OCI-LY7 (cell line): ENCODE data around the gene PTX4. TPM values are rescaled to one million over a fixed set of nuclear protein-coding genes. Genes with fewer than 3 reads are reported as not detected.

Experiments
- BruUV-seq: library from RNA; stranded (reverse); fragments of 400-500 nt; replicated peaks from 2 replicates; lab custom pipeline; 2021; lab: Mats Ljungman, UMichigan
- CTCF ChIA-PET: fragments of 300-600 bp; sonication (Branson Sonifier 250); formaldehyde crosslinking; loops from one replicate; lab custom pipeline; 2022; ENCODE audit warnings: antibody characterized with exemption; ENCODE audit not compliant: unreplicated experiment; lab: Charles Lee
- POLR2A ChIA-PET: fragments of 300-600 bp; sonication (Branson Sonifier 250); formaldehyde crosslinking; loops from one replicate; lab custom pipeline; 2022; ENCODE audit warnings: antibody characterized with exemption; lab: Charles Lee
- DNase-seq: peaks from one replicate; pipeline ENCODE4 v3.0.0-alpha.2; 2015; ENCODE audit warnings: low spot score
- H2AFZ ChIP-seq: fragments of 200-600 bp; sonication (generic), shearing (Covaris generic); 2 replicates; pipeline ENCODE4 v1.6.1; 2014; ENCODE audit warnings: mild to moderate bottlenecking, antibody characterized with exemption, low read length, moderate library complexity
- H3K27ac ChIP-seq: fragments of 200-600 bp; sonication (generic); 2 replicates; pipeline ENCODE4 v1.5.1; 2014; ENCODE audit warnings: mixed run types, low read depth, mild to moderate bottlenecking, moderate library complexity, low read length, inconsistent platforms; ENCODE audit not compliant: poor library complexity, severe bottlenecking
- H3K36me3 ChIP-seq: fragments of 200-600 bp; sonication (generic); 2 replicates; pipeline ENCODE4 v1.6.1; 2014; ENCODE audit warnings: mild to moderate bottlenecking, antibody characterized with exemption, low read length, moderate library complexity, mixed read lengths; ENCODE audit not compliant: insufficient read depth
- H3K4me1 ChIP-seq: fragments of 200-600 bp; sonication (generic); 2 replicates; pipeline ENCODE4 v1.5.1; 2014; ENCODE audit warnings: mild to moderate bottlenecking, low read length; ENCODE audit not compliant: insufficient read depth, poor library complexity, severe bottlenecking
- H3K4me2 ChIP-seq: fragments of 200-600 bp; sonication (generic); 2 replicates; pipeline ENCODE4 v1.6.1; 2014; ENCODE audit warnings: mild to moderate bottlenecking, low read length
- H3K4me3 ChIP-seq: fragments of 200-600 bp; sonication (generic); 2 replicates; pipeline ENCODE4 v1.5.1; 2014; ENCODE audit warnings: mild to moderate bottlenecking, low read depth, low read length; ENCODE audit not compliant: poor library complexity, severe bottlenecking
- H3K79me2 ChIP-seq: fragments of 200-600 bp; sonication (generic); 2 replicates; pipeline ENCODE4 v1.6.1; 2016; ENCODE audit warnings: low read depth, mild to moderate bottlenecking, low read length, moderate library complexity, mixed read lengths; ENCODE audit not compliant: insufficient read depth
- H3K9me2 ChIP-seq: fragments of 200-600 bp; sonication (generic); 2 replicates; pipeline ENCODE4 v1.6.1; 2016; ENCODE audit warnings: mild to moderate bottlenecking, low read length, mixed read lengths; ENCODE audit not compliant: insufficient read depth
- H3K9me3 ChIP-seq: fragments of 200-600 bp; sonication (generic); 2 replicates; pipeline ENCODE4 v1.6.1; 2014; ENCODE audit warnings: mild to moderate bottlenecking, mixed run types, low read length, mixed read lengths
- H4K20me1 ChIP-seq: fragments of 200-600 bp; sonication (generic); 2 replicates; pipeline ENCODE4 v1.6.1; 2014; ENCODE audit warnings: mild to moderate bottlenecking, antibody characterized with exemption, low read length, moderate library complexity, mixed read lengths; ENCODE audit not compliant: insufficient read depth
- CTCF ChIP-seq: fragments of 200-600 bp; sonication (generic); conservative IDR thresholded peaks from 2 replicates; pipeline ENCODE4 v1.5.1; 2014; ENCODE audit warnings: mild to moderate bottlenecking, antibody characterized with exemption, low read length, moderate library complexity, mixed read lengths
- EZH2phosphoT487 ChIP-seq: fragments of 200-600 bp; sonication (generic); IDR thresholded peaks from 2 replicates; pipeline ENCODE4 v1.6.1; 2018; ENCODE audit warnings: low read depth, borderline replicate concordance, mild to moderate bottlenecking, mixed run types, antibody characterized with exemption, low read length, moderate library complexity, mixed read lengths
- intact Hi-C: fragments of 100-400 bp; cut with micrococcal nuclease; formaldehyde crosslinking; loops from one replicate; pipeline ENCODE4 v1.10.0; 2022; ENCODE audit not compliant: unreplicated experiment
- total RNA-seq, 2 experiments: library from RNA; depleted of rRNA in 1 of 2; stranded (reverse); fragments of >200 nt in 1 of 2; shearing (Covaris generic) in 1 of 2; gene quantifications; 2 replicates each; pipeline ENCODE4 v1.2.3, GENCODE V29; 2014 to 2022

Gene PTX4
- total RNA-seq, 2 experiments from 2014 or later = not detected

GRCh38 chr16:1520461-1520860, 31.7 kb upstream of the PTX4 start:
- ChIA-PET CTCF (no interaction called here), POLR2A (no interaction called here)
- H3K9me2 ChIP-seq = no peaks in the 10 kb centered on the region
- no TSS peak for BruUV-seq
- H3K4me2 ChIP-seq = no peak overlapping the region
- no peak overlapping the region for H3K4me3 ChIP-seq
- no peaks in the 10 kb centered on the region for H3K9me3 ChIP-seq
- no peak for DNase-seq
- intact Hi-C loops = no loop called here
- TF ChIP-seq EZH2phosphoT487 (no peak), CTCF (no peak)
- H3K36me3 ChIP-seq = no peaks in the 10 kb centered on the region
- H3K4me1 ChIP-seq = no peaks in the 10 kb centered on the region
- no peak overlapping the region for H2AFZ ChIP-seq
- no peak overlapping the region for H3K27ac ChIP-seq
- H4K20me1 ChIP-seq = no peaks in the 10 kb centered on the region
- H3K79me2 ChIP-seq = no peaks in the 10 kb centered on the region

GRCh38 chr16:1519831-1520230, 31.1 kb upstream of the PTX4 start:
- no peaks in the 10 kb centered on the region for H3K9me3 ChIP-seq
- ChIA-PET POLR2A (no interaction called here), CTCF (no interaction called here)
- no peak overlapping the region for H3K4me3 ChIP-seq
- DNase-seq = no peak
- no peak overlapping the region for H3K4me2 ChIP-seq
- no peak overlapping the region for H2AFZ ChIP-seq
- no peaks in the 10 kb centered on the region for H3K79me2 ChIP-seq
- H3K4me1 ChIP-seq = no peaks in the 10 kb centered on the region
- no peak overlapping the region for H3K27ac ChIP-seq
- no peaks in the 10 kb centered on the region for H3K36me3 ChIP-seq
- no peaks in the 10 kb centered on the region for H4K20me1 ChIP-seq
- intact Hi-C loops = no loop called here
- no TSS peak for BruUV-seq
- no peaks in the 10 kb centered on the region for H3K9me2 ChIP-seq
- no peak for TF ChIP-seq EZH2phosphoT487
- TF ChIP-seq CTCF = no peak

GRCh38 chr16:1518626-1519135, 29.9 kb upstream of the PTX4 start:
- Histone ChIP-seq H3K36me3 (no peaks in the 10 kb centered on the region), H3K79me2 (no peaks in the 10 kb centered on the region), H3K9me3 (no peaks in the 10 kb centered on the region), H3K4me1 (no peaks in the 10 kb centered on the region), H3K27ac (no peak overlapping the region), H3K4me2 (no peak overlapping the region), H3K4me3 (no peak overlapping the region), H2AFZ (no peak overlapping the region), H4K20me1 (no peaks in the 10 kb centered on the region), H3K9me2 (no peaks in the 10 kb centered on the region)
- intact Hi-C loops = no loop called here
- DNase-seq = no peak
- POLR2A ChIA-PET = no interaction called here
- BruUV-seq = no TSS peak
- CTCF ChIA-PET = no interaction called here
- TF ChIP-seq CTCF (no peak), EZH2phosphoT487 (no peak)
